ENCODE measurements around the gene S100Z. TPM values are rescaled to one million over a fixed set of nuclear protein-coding genes. Genes with fewer than 3 reads are reported as not detected.
"Not testable (repeated sequence)": the region's sequence is repeated elsewhere in the genome, so short reads cannot be mapped to it uniquely, and the experiment has no call there.

S100Z gene
- total and polyA plus RNA-seq, 8 donors: 0.08 to 0.89 TPM; not detected in 6

DNA sequence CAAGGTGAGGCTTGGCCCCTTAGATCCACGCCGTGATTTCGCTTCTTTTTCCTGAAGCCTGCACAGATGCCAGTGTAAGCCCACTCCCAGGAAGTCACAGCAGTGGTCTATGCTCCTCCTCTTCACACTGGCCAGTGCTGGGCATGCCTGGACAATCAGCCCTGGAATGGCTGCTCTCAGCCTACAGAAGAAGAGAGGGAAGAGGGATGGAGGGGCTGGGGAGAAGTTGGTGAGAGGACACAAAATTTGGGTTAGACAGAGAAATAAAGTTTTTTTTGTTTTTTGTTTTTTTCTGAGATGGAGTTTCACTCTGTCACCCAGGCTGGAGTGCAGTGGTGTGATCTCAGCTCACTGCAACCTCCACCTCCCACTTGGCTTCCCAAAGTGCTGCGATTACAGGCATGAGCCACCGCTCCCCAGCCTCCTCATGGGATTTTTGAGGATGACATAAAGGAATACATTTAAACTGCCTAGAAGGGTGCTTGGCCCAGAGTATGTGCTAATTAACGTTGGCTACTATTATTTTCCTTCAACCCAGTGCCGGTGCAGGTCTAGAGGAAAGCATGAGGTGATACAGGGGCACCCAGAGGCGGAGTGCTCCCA is 830 bp downstream of the S100Z start:
- DNase-seq: no peak
- WGBS, 5 donors: 85 to 91% (median 88%) methylated on average over 8 of the region's 8 CpGs

DNA sequence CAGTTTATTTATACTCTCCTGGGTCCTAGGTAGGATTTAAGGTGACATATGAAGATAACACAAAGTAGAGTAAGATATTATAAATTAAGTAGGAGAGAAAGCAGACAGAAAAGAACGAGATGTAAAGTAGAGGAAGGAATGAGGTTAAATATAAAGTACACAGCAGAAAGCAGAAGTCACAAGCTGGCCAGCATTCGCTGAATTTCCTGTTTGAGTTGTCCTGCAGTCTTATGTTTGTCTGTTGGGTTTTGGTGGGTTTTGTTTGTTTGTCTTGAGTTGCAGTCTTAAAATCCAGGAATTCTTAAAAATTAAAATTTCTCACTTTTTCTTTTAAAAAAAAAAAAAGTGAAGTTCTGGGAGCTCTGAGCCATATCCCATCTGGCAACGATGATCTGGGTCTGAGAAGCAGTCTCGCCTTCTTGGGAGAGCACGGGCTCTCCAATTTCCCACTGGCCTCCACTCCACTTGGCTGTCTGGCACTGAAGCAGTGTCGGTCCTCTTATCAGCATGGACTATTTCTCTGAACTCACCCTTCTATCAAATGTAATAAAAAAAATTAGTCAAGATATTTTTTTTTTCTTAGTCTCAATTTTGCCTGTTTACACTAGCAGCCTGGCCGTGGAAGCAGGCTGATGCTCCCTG is 2.0 kb downstream of the S100Z start:
- peaks cover 7 to 50% (median 15%) of the 10 kb centered on the region in 4 donors for H3K4me1 ChIP-seq
- H3K27me3 ChIP-seq: no peaks in the 10 kb centered on the region
- H3K36me3 ChIP-seq: no peaks in the 10 kb centered on the region
- DNase-seq: peak in 1 of 2 donors; percentile 29
- H3K27ac ChIP-seq: peak overlapping the region in 2 of 5 donors; percentile 40 to 68
- TF ChIP-seq POLR2AphosphoS5 (IDR thresholded peaks at IDR 0.05): no peak
- TF ChIP-seq, protein P1, sequence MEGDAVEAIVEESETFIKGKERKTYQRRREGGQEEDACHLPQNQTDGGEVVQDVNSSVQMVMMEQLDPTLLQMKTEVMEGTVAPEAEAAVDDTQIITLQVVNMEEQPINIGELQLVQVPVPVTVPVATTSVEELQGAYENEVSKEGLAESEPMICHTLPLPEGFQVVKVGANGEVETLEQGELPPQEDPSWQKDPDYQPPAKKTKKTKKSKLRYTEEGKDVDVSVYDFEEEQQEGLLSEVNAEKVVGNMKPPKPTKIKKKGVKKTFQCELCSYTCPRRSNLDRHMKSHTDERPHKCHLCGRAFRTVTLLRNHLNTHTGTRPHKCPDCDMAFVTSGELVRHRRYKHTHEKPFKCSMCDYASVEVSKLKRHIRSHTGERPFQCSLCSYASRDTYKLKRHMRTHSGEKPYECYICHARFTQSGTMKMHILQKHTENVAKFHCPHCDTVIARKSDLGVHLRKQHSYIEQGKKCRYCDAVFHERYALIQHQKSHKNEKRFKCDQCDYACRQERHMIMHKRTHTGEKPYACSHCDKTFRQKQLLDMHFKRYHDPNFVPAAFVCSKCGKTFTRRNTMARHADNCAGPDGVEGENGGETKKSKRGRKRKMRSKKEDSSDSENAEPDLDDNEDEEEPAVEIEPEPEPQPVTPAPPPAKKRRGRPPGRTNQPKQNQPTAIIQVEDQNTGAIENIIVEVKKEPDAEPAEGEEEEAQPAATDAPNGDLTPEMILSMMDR (IDR thresholded peaks at IDR 0.05): no peak
- TF ChIP-seq POLR2A (IDR thresholded peaks at IDR 0.05): no peak
- TF ChIP-seq EP300 (IDR thresholded peaks at IDR 0.05): no peak
- 49 to 55% (median 53%) methylated on average over 7 of the region's 7 CpGs for WGBS, 5 donors
- H3K4me3 ChIP-seq: no peak overlapping the region
- intact Hi-C loops (cut with DNase I; ENCODE audit: low total_unique reads): no loop called here
- no peaks in the 10 kb centered on the region for H3K9me3 ChIP-seq

More for the DNA sequence above, 830 bp downstream of the S100Z start:
- TF ChIP-seq EP300 (IDR thresholded peaks at IDR 0.05) (no peak), POLR2AphosphoS5 (IDR thresholded peaks at IDR 0.05) (no peak)
- TF ChIP-seq, protein P1 (IDR thresholded peaks at IDR 0.05): no peak
- Histone ChIP-seq H3K27ac (peak overlapping the region in 2 of 5 donors; percentile 33 to 68), H3K4me3 (no peak overlapping the region), H3K9me3 (no peaks in the 10 kb centered on the region), H3K4me1 (peaks cover 7 to 38% (median 8%) of the 10 kb centered on the region in 4 donors), H3K27me3 (no peaks in the 10 kb centered on the region), H3K36me3 (no peaks in the 10 kb centered on the region)
- intact Hi-C loops (cut with DNase I; ENCODE audit: low total_unique reads): no loop called here

DNA sequence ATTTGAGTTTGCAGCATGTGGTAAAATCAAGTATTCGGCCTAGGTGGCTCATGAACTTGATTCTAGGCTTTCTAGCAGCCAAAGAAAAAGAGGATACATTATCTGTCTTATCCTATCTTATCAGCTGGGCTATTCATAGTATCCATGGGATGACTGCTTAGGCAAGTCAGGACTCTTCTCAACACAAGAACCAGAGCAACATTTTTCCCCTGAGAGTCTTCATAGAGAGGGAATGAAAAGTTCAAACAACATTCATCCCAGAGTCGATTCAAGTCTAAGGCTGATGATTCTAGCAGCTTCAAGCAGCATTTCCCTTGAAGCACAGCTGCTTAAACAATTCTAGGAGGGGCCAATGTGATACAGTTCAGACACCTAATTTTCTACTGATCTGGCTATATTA is 3.0 kb downstream of the S100Z start:
- WGBS, 5 donors: 77 to 85% (median 79%) methylated on average over 2 of the region's 2 CpGs
- TF ChIP-seq POLR2AphosphoS5 (IDR thresholded peaks at IDR 0.05) (no peak), POLR2A (IDR thresholded peaks at IDR 0.05) (no peak), EP300 (IDR thresholded peaks at IDR 0.05) (no peak)
- TF ChIP-seq, protein P1 (IDR thresholded peaks at IDR 0.05): no peak
- H3K36me3 ChIP-seq: no peaks in the 10 kb centered on the region
- no peaks in the 10 kb centered on the region for H3K9me3 ChIP-seq
- H3K4me1 ChIP-seq: peaks cover 7 to 53% (median 15%) of the 10 kb centered on the region in 4 donors
- H3K27ac ChIP-seq: peak overlapping the region in 1 of 5 donors; percentile 40
- H3K4me3 ChIP-seq: no peak overlapping the region
- H3K27me3 ChIP-seq: no peaks in the 10 kb centered on the region
- no peak for DNase-seq
- intact Hi-C loops (cut with DNase I; ENCODE audit: low total_unique reads): no loop called here

DNA sequence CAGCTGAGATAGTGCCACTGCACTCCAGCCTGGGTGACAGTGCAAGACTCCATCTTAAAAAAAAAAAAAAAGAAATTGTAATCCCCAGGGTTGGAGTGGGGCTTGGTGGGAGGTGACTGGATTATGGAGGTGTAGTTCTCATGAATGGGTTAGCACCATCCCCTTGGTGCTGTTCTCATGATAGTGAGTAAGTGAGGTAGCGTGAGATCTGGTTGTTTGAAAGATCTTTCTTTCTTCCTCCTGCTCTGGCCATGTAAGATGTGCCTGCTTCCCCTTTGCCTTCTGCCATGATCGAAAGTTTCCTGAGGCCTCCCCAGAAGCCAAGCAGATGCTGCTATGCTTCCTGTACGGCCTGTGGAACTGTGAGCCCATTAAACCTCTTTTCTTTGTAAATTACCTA is 3.9 kb downstream of the S100Z start:
- H3K36me3 ChIP-seq; H3K27me3 ChIP-seq; DNase-seq; H3K9me3 ChIP-seq; H3K4me3 ChIP-seq; intact Hi-C loops (cut with DNase I; ENCODE audit: low total_unique reads): not testable (repeated sequence)
- WGBS, 5 donors: 78 to 97% (median 96%) methylated on average over 3 of the region's 3 CpGs
- peaks cover 7 to 53% (median 15%) of the 10 kb centered on the region in 4 donors for H3K4me1 ChIP-seq
- peak overlapping the region in 1 of 5 donors; percentile 69 for H3K27ac ChIP-seq

DNA sequence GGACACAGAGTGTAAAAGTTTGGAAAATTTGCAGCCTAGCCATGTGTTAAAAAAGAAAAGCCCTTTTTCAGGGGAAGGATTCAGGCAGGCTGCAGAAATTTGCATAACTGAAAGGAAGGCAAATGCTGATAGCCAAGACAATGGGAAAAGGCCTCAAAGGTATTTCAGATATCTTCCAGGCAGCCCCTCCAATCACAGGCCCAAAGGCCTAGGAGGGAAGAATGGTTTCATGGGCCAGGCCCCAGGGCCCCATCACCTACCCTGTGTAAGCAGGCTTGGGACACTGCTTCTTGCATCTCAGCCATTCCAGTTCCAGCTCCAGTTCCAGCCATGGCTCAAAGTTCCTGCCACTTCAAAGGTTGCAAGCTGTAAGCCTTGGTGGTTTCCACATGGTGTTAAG is 4.8 kb downstream of the S100Z start:
- H3K9me3 ChIP-seq: no peaks in the 10 kb centered on the region
- DNase-seq: no peak
- no peak overlapping the region for H3K4me3 ChIP-seq
- H3K36me3 ChIP-seq: no peaks in the 10 kb centered on the region
- H3K27me3 ChIP-seq: no peaks in the 10 kb centered on the region
- peak overlapping the region in 2 of 5 donors; percentile 69 to 81 for H3K27ac ChIP-seq
- intact Hi-C loops (cut with DNase I; ENCODE audit: low total_unique reads): no loop called here
- H3K4me1 ChIP-seq: peaks cover 7 to 53% (median 15%) of the 10 kb centered on the region in 4 donors
- TF ChIP-seq EP300 (IDR thresholded peaks at IDR 0.05): no peak
- no peak for TF ChIP-seq POLR2A (IDR thresholded peaks at IDR 0.05)

DNA sequence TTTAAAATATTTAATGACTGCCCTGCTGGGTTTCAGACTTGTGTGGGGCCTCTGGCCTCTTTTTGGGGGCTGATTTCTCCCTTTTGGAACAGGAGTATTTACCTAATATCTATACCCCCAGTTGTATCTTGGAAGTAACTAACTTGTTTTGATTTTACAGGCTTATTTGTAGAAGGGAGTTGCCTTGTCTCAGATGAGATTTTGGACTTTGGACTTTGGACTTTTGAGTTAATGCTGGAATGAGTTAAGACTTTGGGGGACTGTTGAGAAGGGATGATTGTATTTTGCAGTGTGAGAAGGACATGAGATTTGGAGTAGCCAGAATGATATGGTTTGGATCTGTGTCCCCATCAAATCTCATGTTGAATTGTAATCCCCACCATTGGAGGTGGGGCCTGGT is 5.7 kb downstream of the S100Z start:
- H3K36me3 ChIP-seq; H3K4me3 ChIP-seq; intact Hi-C loops (cut with DNase I; ENCODE audit: low total_unique reads); H3K27me3 ChIP-seq; H3K9me3 ChIP-seq: not testable (repeated sequence)
- DNase-seq: peak in 1 of 2 donors; percentile 34
- peak overlapping the region; percentile 29 to 81 (median 37) for H3K27ac ChIP-seq
- peaks cover 7 to 53% (median 15%) of the 10 kb centered on the region in 4 donors for H3K4me1 ChIP-seq

Measured in stomach (tissue), 9 donors.